RWPE1 (cell line): ENCODE measurements around the gene TDP2.

Source experiments
- CTCF ChIA-PET: fragments of 350-600 bp; sonication (Branson Sonifier 250); formaldehyde crosslinking; extraction: SDS; loops from one replicate; lab custom pipeline; 2021; lab: Yijun Ruan, JAX
- POLR2A ChIA-PET: fragments of 400-600 bp; formaldehyde crosslinking; extraction: SDS; loops from one replicate; lab custom pipeline; 2020; ENCODE audit warnings: antibody characterized with exemption; ENCODE audit not compliant: low non-redundant PET; lab: Yijun Ruan, JAX
- DNase-seq: peaks from one replicate; pipeline ENCODE4 v3.0.0; 2012; ENCODE audit warnings: low spot score
- H3K27ac ChIP-seq: fragments of 450-650 bp; 2 replicates; pipeline ENCODE4 v1.5.1; 2017
- TF ChIP-seq, protein P1 (sequence below): fragments of 450-650 bp; conservative IDR thresholded peaks from 2 replicates; pipeline ENCODE4 v1.5.1; 2017; ENCODE audit warnings: low read depth, mild to moderate bottlenecking

The TDP2 gene

DNA sequence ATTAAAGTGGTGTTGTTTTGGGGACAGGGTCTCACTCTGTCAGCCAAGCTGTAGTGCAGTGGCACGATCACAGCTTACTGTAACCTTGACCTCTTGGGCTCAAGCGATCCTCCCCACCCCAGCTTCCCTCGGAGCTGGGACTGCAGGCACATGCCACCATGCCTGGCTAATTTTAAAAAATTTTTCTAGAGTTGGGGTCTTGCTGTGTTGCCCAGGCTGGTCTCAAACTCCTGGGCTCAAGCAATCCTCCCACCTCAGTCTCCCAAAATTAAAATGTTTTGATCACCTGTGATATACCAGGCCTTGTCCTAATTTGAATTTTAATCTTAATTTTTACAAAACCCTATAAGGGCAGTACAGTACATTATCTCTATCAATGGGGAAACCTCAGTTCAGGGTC, 25.7 kb upstream of the TDP2 start:
- TF ChIP-seq, protein P1, sequence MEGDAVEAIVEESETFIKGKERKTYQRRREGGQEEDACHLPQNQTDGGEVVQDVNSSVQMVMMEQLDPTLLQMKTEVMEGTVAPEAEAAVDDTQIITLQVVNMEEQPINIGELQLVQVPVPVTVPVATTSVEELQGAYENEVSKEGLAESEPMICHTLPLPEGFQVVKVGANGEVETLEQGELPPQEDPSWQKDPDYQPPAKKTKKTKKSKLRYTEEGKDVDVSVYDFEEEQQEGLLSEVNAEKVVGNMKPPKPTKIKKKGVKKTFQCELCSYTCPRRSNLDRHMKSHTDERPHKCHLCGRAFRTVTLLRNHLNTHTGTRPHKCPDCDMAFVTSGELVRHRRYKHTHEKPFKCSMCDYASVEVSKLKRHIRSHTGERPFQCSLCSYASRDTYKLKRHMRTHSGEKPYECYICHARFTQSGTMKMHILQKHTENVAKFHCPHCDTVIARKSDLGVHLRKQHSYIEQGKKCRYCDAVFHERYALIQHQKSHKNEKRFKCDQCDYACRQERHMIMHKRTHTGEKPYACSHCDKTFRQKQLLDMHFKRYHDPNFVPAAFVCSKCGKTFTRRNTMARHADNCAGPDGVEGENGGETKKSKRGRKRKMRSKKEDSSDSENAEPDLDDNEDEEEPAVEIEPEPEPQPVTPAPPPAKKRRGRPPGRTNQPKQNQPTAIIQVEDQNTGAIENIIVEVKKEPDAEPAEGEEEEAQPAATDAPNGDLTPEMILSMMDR: no peak
- DNase-seq: no peak
- ChIA-PET POLR2A (no interaction called here), CTCF (no interaction called here)
- no peak overlapping the region for H3K27ac ChIP-seq

DNA sequence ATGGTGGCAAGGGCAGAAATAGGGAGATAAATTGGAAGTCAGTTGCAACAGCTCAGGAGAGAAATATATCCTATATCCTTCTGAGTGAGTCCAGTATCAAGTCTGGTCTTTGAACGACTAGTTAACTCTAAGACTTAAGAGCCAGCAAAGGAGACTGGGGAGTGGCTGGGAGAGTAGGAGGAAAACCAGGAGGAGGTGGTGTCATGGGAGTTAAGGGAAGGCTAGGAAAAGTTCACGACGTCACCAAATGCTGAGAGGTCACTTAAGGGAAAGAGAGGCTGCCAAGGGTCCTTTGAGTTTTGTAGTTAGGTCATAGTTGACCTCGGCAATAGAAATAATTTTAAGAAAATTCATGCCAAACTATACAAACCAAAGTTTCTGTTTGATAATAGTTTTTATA, 25.3 kb upstream of the TDP2 start:
- H3K27ac ChIP-seq: no peak overlapping the region
- TF ChIP-seq, protein P1: no peak
- DNase-seq: no peak
- ChIA-PET CTCF (no interaction called here), POLR2A (no interaction called here)

DNA sequence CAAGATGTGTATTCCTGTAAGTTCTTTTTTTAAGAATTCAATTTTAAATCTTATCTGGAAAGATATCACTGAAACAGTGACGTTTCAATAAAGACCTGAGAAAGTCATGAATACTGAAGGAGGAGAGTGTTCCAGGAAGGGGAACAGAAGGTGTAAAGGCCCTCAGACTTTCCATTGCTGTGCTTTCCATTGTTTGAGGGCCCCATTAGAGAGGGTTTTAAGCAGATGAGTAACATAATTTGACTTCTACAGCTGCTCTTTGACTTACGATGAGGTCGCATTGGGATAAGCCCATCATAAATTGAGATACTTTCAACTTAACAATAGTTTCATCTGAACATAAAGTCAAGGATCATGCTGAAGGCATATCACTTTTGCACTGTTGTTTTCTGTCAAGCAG, 24.9 kb upstream of the TDP2 start:
- ChIA-PET POLR2A (no interaction called here), CTCF (no interaction called here)
- TF ChIP-seq, protein P1: no peak
- no peak for DNase-seq
- no peak overlapping the region for H3K27ac ChIP-seq

DNA sequence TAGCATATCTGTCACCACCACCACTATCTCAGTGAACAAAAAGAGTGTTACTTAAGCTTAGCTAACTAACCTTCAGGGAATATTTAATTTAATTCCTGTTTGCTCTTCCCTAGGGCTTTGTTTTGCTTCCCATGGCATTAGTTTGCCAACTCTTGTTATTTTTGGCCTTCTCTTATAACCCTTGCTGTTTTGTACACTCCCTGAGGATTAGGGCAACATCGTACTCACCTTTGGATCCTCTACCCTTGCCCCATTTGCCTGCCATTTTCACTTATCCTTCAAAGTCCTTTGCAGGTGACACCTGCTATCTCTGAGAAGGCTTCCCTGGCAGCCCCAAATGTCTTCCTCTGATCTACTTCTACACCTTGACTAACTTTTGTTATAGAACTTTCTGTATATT, 23.9 kb upstream of the TDP2 start:
- TF ChIP-seq, protein P1: no peak
- no peak for DNase-seq
- CTCF ChIA-PET: no interaction called here
- POLR2A ChIA-PET: no interaction called here
- H3K27ac ChIP-seq: no peak overlapping the region

DNA sequence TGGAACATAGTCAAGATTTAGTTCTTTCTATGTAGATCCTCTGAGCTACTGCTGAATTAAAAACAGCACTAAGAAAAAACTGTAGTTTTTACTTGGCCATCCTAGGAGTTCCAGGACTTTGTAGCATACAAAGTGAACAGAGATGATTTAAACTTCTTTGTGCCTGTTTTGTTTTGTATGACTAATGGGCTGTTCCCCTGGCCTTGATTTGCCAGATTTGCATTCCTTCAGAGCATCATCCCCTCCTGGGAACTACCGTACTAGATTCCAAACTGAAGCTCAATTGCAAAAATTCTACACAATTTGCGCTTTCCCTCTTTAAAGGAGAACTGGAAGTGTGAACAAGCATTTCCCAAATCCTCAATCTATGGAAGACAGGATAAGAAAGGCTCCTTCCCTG, 23.3 kb upstream of the TDP2 start:
- CTCF ChIA-PET: interaction anchor here (1.1 to 1.4 kb wide), 2 partner anchors 23 to 109 kb away, joined by 3 read pairs; partner anchors contain the start of gene ACOT13
- TF ChIP-seq, protein P1: no peak
- no peak overlapping the region for H3K27ac ChIP-seq
- POLR2A ChIA-PET: no interaction called here
- no peak for DNase-seq

DNA sequence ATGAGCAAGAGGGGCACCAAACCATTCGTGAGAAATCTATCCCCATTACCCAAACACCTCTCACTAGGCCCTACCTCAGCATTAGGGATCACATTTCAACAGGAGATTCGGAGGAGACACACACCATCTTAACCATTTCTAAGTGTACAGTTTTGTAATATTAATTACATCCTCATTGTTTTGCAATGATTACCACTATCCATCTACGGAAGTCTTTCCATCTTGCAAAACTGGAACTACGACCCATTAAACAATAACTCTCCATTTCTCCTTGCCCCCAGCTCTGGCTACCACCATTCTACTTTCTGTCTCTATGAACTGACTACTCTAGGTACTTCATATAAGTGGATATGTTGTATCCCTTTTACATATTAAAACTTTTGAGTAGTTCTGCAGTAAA, 20.2 kb upstream of the TDP2 start:
- TF ChIP-seq, protein P1: no peak
- no peak overlapping the region for H3K27ac ChIP-seq
- POLR2A ChIA-PET: no interaction called here
- CTCF ChIA-PET: no interaction called here
- DNase-seq: no peak

DNA sequence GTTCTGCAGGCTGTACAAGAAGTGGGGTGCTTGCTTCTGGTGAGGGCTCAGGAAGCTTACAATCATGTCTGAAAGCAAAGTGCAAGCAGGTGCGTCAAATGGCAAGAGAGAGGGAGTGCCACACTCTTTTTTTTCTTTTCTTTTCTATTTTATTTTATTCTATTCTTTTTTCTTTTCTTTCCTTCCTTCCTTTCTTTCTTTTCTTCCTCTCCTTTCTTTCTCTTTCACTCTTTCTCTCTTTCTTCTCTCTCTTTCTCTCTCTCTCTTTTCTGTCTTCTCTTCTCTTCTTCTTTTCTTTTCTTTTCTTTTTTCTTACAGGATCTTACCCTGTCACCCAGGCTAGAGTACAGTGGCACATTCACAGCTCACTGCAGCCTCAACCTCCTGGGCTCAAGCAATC, 19.7 kb upstream of the TDP2 start:
- H3K27ac ChIP-seq: no peak overlapping the region
- POLR2A ChIA-PET: no interaction called here
- TF ChIP-seq, protein P1: no peak
- no peak for DNase-seq
- CTCF ChIA-PET: no interaction called here
